HAP-1 (cell line): ENCODE data around the gene PBRM1.

Experiments
- DNase-seq, 2 experiments: peaks; one replicate each; pipeline ENCODE4 v3.0.0-alpha.2; 2016 to 2020; ENCODE audit warnings: low spot score in 2 of 2
- H3K27me3 ChIP-seq: fragments of 250-450 bp; sonication (Bioruptor Pico); 2 replicates; pipeline ENCODE4 v1.5.1; 2020; ENCODE audit warnings: low read depth, mild to moderate bottlenecking, moderate library complexity
- H3K36me3 ChIP-seq: fragments of 250-450 bp; sonication (Bioruptor Pico); replicated peaks from 2 replicates; pipeline ENCODE4 v1.5.1; 2020; ENCODE audit warnings: mild to moderate bottlenecking
- H3K4me1 ChIP-seq: fragments of 250-450 bp; sonication (Bioruptor Pico); 2 replicates; pipeline ENCODE4 v1.5.1; 2020; ENCODE audit warnings: mild to moderate bottlenecking
- H3K4me3 ChIP-seq: fragments of 250-450 bp; sonication (Bioruptor Pico); 2 replicates; pipeline ENCODE4 v1.5.1; 2020; ENCODE audit warnings: mild to moderate bottlenecking, moderate library complexity
- H3K9me3 ChIP-seq: fragments of 250-450 bp; sonication (Bioruptor Pico); 2 replicates; pipeline ENCODE4 v1.5.1; 2020; ENCODE audit warnings: mild to moderate bottlenecking, moderate library complexity
- in situ Hi-C: fragments of 300-500 bp; cut with MboI; formaldehyde crosslinking; loops from 3 replicates; pipeline ENCODE4 v1.14.3; 2020; ENCODE audit warnings: low sequenced_read_pairs, inconsistent platforms, mixed read lengths

PBRM1 gene

GRCh38 chr3:52522651-52523251, 163.0 kb downstream of the PBRM1 start:
- DNase-seq, result no peak

GRCh38 chr3:52521881-52522650, 163.6 kb downstream of the PBRM1 start:
- no peak for DNase-seq
- H3K4me3 ChIP-seq, result no peak overlapping the region
- no peaks in the 10 kb centered on the region for H3K9me3 ChIP-seq
- H3K4me1 ChIP-seq, result no peaks in the 10 kb centered on the region
- no peaks in the 10 kb centered on the region for H3K27me3 ChIP-seq
- in situ Hi-C loops, result no loop called here
- peaks cover 34% of the 10 kb centered on the region for H3K36me3 ChIP-seq

More at GRCh38 chr3:52522651-52523251, 163.0 kb downstream of the PBRM1 start:
- no peak overlapping the region for H3K4me3 ChIP-seq
- no peaks in the 10 kb centered on the region for H3K9me3 ChIP-seq
- in situ Hi-C loops, result no loop called here
- H3K27me3 ChIP-seq, result no peaks in the 10 kb centered on the region
- H3K4me1 ChIP-seq, result no peaks in the 10 kb centered on the region
- H3K36me3 ChIP-seq, result peaks cover 41% of the 10 kb centered on the region

- Histone ChIP-seq H3K36me3 (peaks cover 28% of the 10 kb centered on the region), H3K4me1 (no peaks in the 10 kb centered on the region), H3K4me3 (no peak overlapping the region), H3K9me3 (no peaks in the 10 kb centered on the region), H3K27me3 (no peaks in the 10 kb centered on the region)
- in situ Hi-C loops, result no loop called here
- no peak for DNase-seq
Observed at GRCh38 chr3:52521488-52521824, 164.3 kb downstream of the PBRM1 start.

- Histone ChIP-seq H3K4me3 (no peak overlapping the region), H3K36me3 (peaks cover 22% of the 10 kb centered on the region), H3K27me3 (no peaks in the 10 kb centered on the region), H3K4me1 (no peaks in the 10 kb centered on the region), H3K9me3 (no peaks in the 10 kb centered on the region)
- in situ Hi-C loops, result no loop called here
- DNase-seq, result no peak
Observed at GRCh38 chr3:52520716-52521487, 164.8 kb downstream of the PBRM1 start.

- in situ Hi-C loops, result no loop called here
- no peak for DNase-seq
- H3K36me3 ChIP-seq, result peaks cover 15% of the 10 kb centered on the region
- no peak overlapping the region for H3K4me3 ChIP-seq
- no peaks in the 10 kb centered on the region for H3K27me3 ChIP-seq
- H3K9me3 ChIP-seq, result no peaks in the 10 kb centered on the region
- H3K4me1 ChIP-seq, result no peaks in the 10 kb centered on the region
Observed at GRCh38 chr3:52520141-52520667, 165.5 kb downstream of the PBRM1 start.

- in situ Hi-C loops, result no loop called here
- peaks cover 13% of the 10 kb centered on the region for H3K36me3 ChIP-seq
- no peak for DNase-seq
- no peaks in the 10 kb centered on the region for H3K27me3 ChIP-seq
- no peaks in the 10 kb centered on the region for H3K4me1 ChIP-seq
- no peaks in the 10 kb centered on the region for H3K9me3 ChIP-seq
- H3K4me3 ChIP-seq, result no peak overlapping the region
Observed at GRCh38 chr3:52519445-52520140, 166.1 kb downstream of the PBRM1 start.

GRCh38 chr3:52518723-52519444, 166.8 kb downstream of the PBRM1 start:
- H3K4me1 ChIP-seq, result no peaks in the 10 kb centered on the region
- H3K27me3 ChIP-seq, result no peaks in the 10 kb centered on the region
- H3K36me3 ChIP-seq, result peaks cover 6% of the 10 kb centered on the region
- DNase-seq, result peak in 1 of 2 experiments; percentile 50
- in situ Hi-C loops, result no loop called here
- no peaks in the 10 kb centered on the region for H3K9me3 ChIP-seq
- H3K4me3 ChIP-seq, result no peak overlapping the region

GRCh38 chr3:52517796-52518722, 167.7 kb downstream of the PBRM1 start:
- Histone ChIP-seq H3K27me3 (no peaks in the 10 kb centered on the region), H3K36me3 (no peaks in the 10 kb centered on the region), H3K4me3 (no peak overlapping the region), H3K9me3 (no peaks in the 10 kb centered on the region), H3K4me1 (no peaks in the 10 kb centered on the region)
- DNase-seq, result no peak
- in situ Hi-C loops, result no loop called here

GRCh38 chr3:52516509-52517195, 169.1 kb downstream of the PBRM1 start:
- in situ Hi-C loops, result no loop called here
- H3K36me3 ChIP-seq, result no peaks in the 10 kb centered on the region
- no peaks in the 10 kb centered on the region for H3K9me3 ChIP-seq
- peaks cover 2% of the 10 kb centered on the region; the same call in 1 of the 2 replicates for H3K27me3 ChIP-seq
- no peaks in the 10 kb centered on the region for H3K4me1 ChIP-seq
- no peak for DNase-seq
- H3K4me3 ChIP-seq, result no peak overlapping the region

GRCh38 chr3:52515192-52515591, 170.5 kb downstream of the PBRM1 start:
- H3K36me3 ChIP-seq, result no peaks in the 10 kb centered on the region
- no peak overlapping the region for H3K4me3 ChIP-seq
- H3K27me3 ChIP-seq, result peaks cover 2% of the 10 kb centered on the region; the same call in 1 of the 2 replicates
- H3K9me3 ChIP-seq, result no peaks in the 10 kb centered on the region
- in situ Hi-C loops, result no loop called here
- no peaks in the 10 kb centered on the region for H3K4me1 ChIP-seq
- no peak for DNase-seq

- DNase-seq, result no peak
- H3K9me3 ChIP-seq, result no peaks in the 10 kb centered on the region
- no peaks in the 10 kb centered on the region for H3K4me1 ChIP-seq
- in situ Hi-C loops, result no loop called here
- H3K36me3 ChIP-seq, result no peaks in the 10 kb centered on the region
- H3K27me3 ChIP-seq, result peaks cover 2% of the 10 kb centered on the region; the same call in 1 of the 2 replicates
- H3K4me3 ChIP-seq, result no peak overlapping the region
Observed at GRCh38 chr3:52514576-52514975, 171.1 kb downstream of the PBRM1 start.

- Histone ChIP-seq H3K4me3 (no peak overlapping the region), H3K36me3 (no peaks in the 10 kb centered on the region), H3K27me3 (peaks cover 2% of the 10 kb centered on the region; the same call in 1 of the 2 replicates), H3K4me1 (no peaks in the 10 kb centered on the region), H3K9me3 (no peaks in the 10 kb centered on the region)
- no peak for DNase-seq
- in situ Hi-C loops, result no loop called here
Observed at GRCh38 chr3:52513281-52513680, 172.4 kb downstream of the PBRM1 start.
